Stomach (tissue), 4 donors: Measurements from ENCODE around the gene FAM168B.

Experiments
- CTCF ChIP-seq, 7 experiments: fragments of 450-650 bp in 4 of 7; fragments of 200-600 bp in 3 of 7; sonication (generic) in 3 of 7; IDR thresholded peaks; one replicate each; pipeline ENCODE4 v1.5.1; 2016 to 2019; ENCODE audit warnings: antibody characterized with exemption in 7 of 7, control low read depth in 2 of 7, mild to moderate bottlenecking in 1 of 7
- EP300 ChIP-seq: sonication (generic); formaldehyde crosslinking; IDR thresholded peaks from one replicate; pipeline ENCODE4 v1.6.1; 2017; ENCODE audit warnings: antibody characterized with exemption

DNA sequence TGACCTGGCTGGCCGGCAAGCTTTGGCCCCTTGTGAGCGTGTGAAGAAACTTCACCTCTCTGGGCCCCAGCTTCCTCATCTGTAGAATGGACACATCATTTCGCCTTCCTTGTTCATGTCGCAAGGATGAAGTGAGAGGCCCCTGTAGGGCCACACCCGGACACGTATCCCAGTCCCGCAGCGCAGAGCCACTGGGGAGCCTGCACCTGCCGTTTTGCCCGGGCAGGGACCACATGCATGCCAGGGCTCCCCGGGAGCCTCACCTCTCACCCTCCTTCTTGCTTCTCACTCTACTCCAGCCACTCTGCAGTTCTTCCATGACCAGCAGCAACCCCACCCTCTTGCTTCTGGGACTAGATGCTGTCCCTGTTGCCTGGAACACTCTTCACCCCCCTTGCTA lies 77.5 kb downstream of the FAM168B start:
- TF ChIP-seq CTCF (IDR thresholded peaks at IDR 0.05) = no peak
- no peak for TF ChIP-seq EP300
